H1 (cell line): ENCODE data around the gene DYRK1A. TPM values are rescaled to one million over a fixed set of nuclear protein-coding genes. Genes with fewer than 3 reads are reported as not detected.

Experiments
- CTCF ChIA-PET: fragments of 300-600 bp; sonication (Branson Sonifier 250); formaldehyde crosslinking; loops from one replicate; lab custom pipeline; 2021; ENCODE audit not compliant: partially characterized antibody; lab: Charles Lee
- POLR2A ChIA-PET: fragments of 300-600 bp; sonication (Branson Sonifier 250); formaldehyde crosslinking; loops from one replicate; lab custom pipeline; 2021; ENCODE audit warnings: inconsistent platforms; ENCODE audit not compliant: partially characterized antibody; lab: Charles Lee
- DNase-seq, 2 experiments: peaks; one replicate each; pipeline versions ENCODE4 v3.0.0 to v3.0.0-alpha.2; 2010 to 2022; ENCODE audit warnings: low spot score in 2 of 2, low read depth in 1 of 2, mixed read lengths in 1 of 2
- FAIRE-seq: peaks from 2 replicates; lab custom pipeline; 2011; peaks lifted over from hg19 to GRCh38; lab: Jason Lieb, UNC
- H2AFZ ChIP-seq: 2 replicates; pipeline ENCODE4 v1.8.1; 2012; ENCODE audit warnings: low read length, inconsistent platforms
- H2AK5ac ChIP-seq: 2 replicates; pipeline ENCODE4 v1.6.1; 2013; ENCODE audit warnings: low read depth, low read length
- H2BK120ac ChIP-seq: replicated peaks from 2 replicates; pipeline ENCODE3; 2013; ENCODE audit warnings: low read depth, low read length, inconsistent platforms
- H2BK12ac ChIP-seq: 2 replicates; pipeline ENCODE4 v1.6.1; 2013; ENCODE audit warnings: low read depth, low read length
- H2BK15ac ChIP-seq: 2 replicates; pipeline ENCODE4 v1.6.1; 2013; ENCODE audit warnings: low read length
- H2BK20ac ChIP-seq: 2 replicates; pipeline ENCODE4 v1.6.1; 2013; ENCODE audit warnings: low read length
- H2BK5ac ChIP-seq: 2 replicates; pipeline ENCODE4 v1.6.1; 2013; ENCODE audit warnings: low read depth, low read length
- H3K14ac ChIP-seq: 2 replicates; pipeline ENCODE4 v1.6.1; 2013; ENCODE audit warnings: inconsistent platforms; ENCODE audit not compliant: insufficient read length
- H3K18ac ChIP-seq: 2 replicates; pipeline ENCODE4 v1.6.1; 2013; ENCODE audit warnings: low read length; ENCODE audit errors: extremely low read depth
- H3K23ac ChIP-seq: 2 replicates; pipeline ENCODE4 v1.6.1; 2013; ENCODE audit warnings: inconsistent platforms; ENCODE audit not compliant: insufficient read length
- H3K23me2 ChIP-seq: 2 replicates; pipeline ENCODE4 v1.6.1; 2013; ENCODE audit warnings: low read depth, low read length
- H3K27ac ChIP-seq: 2 replicates; pipeline ENCODE4 v1.6.1; 2011; ENCODE audit warnings: low read depth, low read length, inconsistent platforms
- H3K27me3 ChIP-seq, 4 experiments: replicated peaks in 1 of 4; 1 replicate in 1 of 4; 2 replicates in 3 of 4; pipeline versions ENCODE4 v1.6.1 to v1.8.1; 2011 to 2013; ENCODE audit warnings: low read length in 3 of 4, mild to moderate bottlenecking in 3 of 4, inconsistent platforms in 2 of 4, mixed read lengths in 2 of 4, moderate library complexity in 1 of 4; ENCODE audit not compliant: control insufficient read depth in 3 of 4, insufficient read depth in 3 of 4; ENCODE audit errors: extremely low read depth in 1 of 4
- H3K36me3 ChIP-seq, 4 experiments: 2 replicates each; pipeline versions ENCODE4 v1.6.1 to v1.8.1; 2011 to 2013; ENCODE audit warnings: mild to moderate bottlenecking in 4 of 4, low read length in 3 of 4, moderate library complexity in 2 of 4, control low read depth in 1 of 4, inconsistent platforms in 1 of 4; ENCODE audit not compliant: insufficient read depth in 4 of 4, control insufficient read depth in 2 of 4
- H3K4ac ChIP-seq: replicated peaks from 2 replicates; pipeline ENCODE3; 2013; ENCODE audit warnings: low read length, low read depth, mixed read lengths, inconsistent platforms; ENCODE audit not compliant: insufficient read length
- H3K4me1 ChIP-seq, 4 experiments: replicated peaks in 1 of 4; 1 replicate in 1 of 4; 2 replicates in 3 of 4; pipeline versions ENCODE4 v1.6.1 to v1.8.1; 2011 to 2013; ENCODE audit warnings: low read length in 3 of 4, inconsistent platforms in 2 of 4, mixed read lengths in 1 of 4; ENCODE audit not compliant: insufficient read depth in 4 of 4, control insufficient read depth in 3 of 4
- H3K4me2 ChIP-seq, 2 experiments: 2 replicates each; pipeline versions ENCODE4 v1.6.1 to v1.8.1; 2011 to 2013; ENCODE audit warnings: low read depth in 2 of 2, low read length in 2 of 2, control low read depth in 1 of 2, inconsistent platforms in 1 of 2, mild to moderate bottlenecking in 1 of 2; ENCODE audit not compliant: insufficient read depth in 1 of 2
- H3K4me3 ChIP-seq, 4 experiments: fragments of 200-600, 300-600 bp in 1 of 4; sonication (generic), shearing (Covaris generic), sonication (Bioruptor Twin) in 1 of 4; 2 replicates each; pipeline versions ENCODE4 v1.5.1 to v1.8.1; 2011 to 2016; ENCODE audit warnings: low read length in 4 of 4, low read depth in 3 of 4, control low read depth in 2 of 4, inconsistent platforms in 2 of 4, mild to moderate bottlenecking in 2 of 4, mixed read lengths in 1 of 4, moderate library complexity in 1 of 4; ENCODE audit not compliant: insufficient read depth in 2 of 4; ENCODE audit errors: extremely low read depth in 1 of 4
- H3K56ac ChIP-seq: replicated peaks from 2 replicates; pipeline ENCODE3; 2013; ENCODE audit warnings: low read depth, mild to moderate bottlenecking, mixed read lengths, low read length, inconsistent platforms; ENCODE audit not compliant: insufficient read length
- H3K79me1 ChIP-seq: 2 replicates; pipeline ENCODE4 v1.6.1; 2013; ENCODE audit warnings: low read depth, low read length, control low read depth
- H3K79me2 ChIP-seq, 2 experiments: 2 replicates each; pipeline versions ENCODE4 v1.6.1 to v1.8.1; 2012 to 2013; ENCODE audit warnings: low read length in 2 of 2, mild to moderate bottlenecking in 2 of 2, inconsistent platforms in 1 of 2; ENCODE audit not compliant: insufficient read depth in 2 of 2, control insufficient read depth in 1 of 2
- H3K9ac ChIP-seq, 4 experiments: replicated peaks in 1 of 4; 1 replicate in 1 of 4; 2 replicates in 3 of 4; pipeline versions ENCODE4 v1.6.1 to v1.8.1; 2011 to 2013; ENCODE audit warnings: low read depth in 3 of 4, low read length in 3 of 4, control low read depth in 2 of 4, mild to moderate bottlenecking in 2 of 4, moderate library complexity in 2 of 4, inconsistent platforms in 1 of 4; ENCODE audit errors: extremely low read depth in 1 of 4
- H3K9me3 ChIP-seq, 2 experiments: 2 replicates each; pipeline versions ENCODE4 v1.6.1 to v1.8.1; 2012 to 2013; ENCODE audit warnings: mild to moderate bottlenecking in 2 of 2, moderate library complexity in 2 of 2, control low read depth in 1 of 2, inconsistent platforms in 1 of 2, low read depth in 1 of 2, low read length in 1 of 2, mixed read lengths in 1 of 2; ENCODE audit not compliant: insufficient read depth in 2 of 2
- H4K20me1 ChIP-seq, 2 experiments: replicated peaks in 1 of 2; 2 replicates each; pipeline versions ENCODE3 to v1.8.1; 2011 to 2013; ENCODE audit warnings: inconsistent platforms in 2 of 2, low read length in 2 of 2, mild to moderate bottlenecking in 1 of 2; ENCODE audit not compliant: insufficient read depth in 2 of 2, control insufficient read depth in 1 of 2
- H4K5ac ChIP-seq: 2 replicates; pipeline ENCODE4 v1.6.1; 2013; ENCODE audit warnings: low read length, low read depth, mixed read lengths, inconsistent platforms; ENCODE audit not compliant: insufficient read length
- H4K8ac ChIP-seq: 2 replicates; pipeline ENCODE4 v1.8.0; 2013; ENCODE audit warnings: mild to moderate bottlenecking, moderate library complexity, low read length, inconsistent platforms; ENCODE audit not compliant: insufficient read depth; ENCODE audit errors: extremely low read depth
- H4K91ac ChIP-seq: replicated peaks from 2 replicates; pipeline ENCODE3; 2013; ENCODE audit warnings: low read length, mixed read lengths, inconsistent platforms; ENCODE audit not compliant: insufficient read length
- CEBPB ChIP-seq: IDR thresholded peaks from 2 replicates; pipeline ENCODE4 v1.6.1; 2012; ENCODE audit warnings: low read depth, low read length
- CHD2 ChIP-seq: IDR thresholded peaks from 2 replicates; pipeline ENCODE4 v1.6.1; 2012; ENCODE audit warnings: low read length, improper control_type of control experiment
- CREB1 ChIP-seq: IDR thresholded peaks from 2 replicates; pipeline ENCODE4 v1.6.1; 2012; ENCODE audit warnings: inconsistent platforms
- CTBP2 ChIP-seq: IDR thresholded peaks from 2 replicates; pipeline ENCODE4 v1.7.0; 2011; ENCODE audit warnings: borderline replicate concordance, mild to moderate bottlenecking, moderate library complexity, mixed read lengths, low read length; ENCODE audit not compliant: insufficient read depth, insufficient read length
- KDM4A ChIP-seq: IDR thresholded peaks from one replicate; pipeline ENCODE4 v1.7.1; 2012; ENCODE audit warnings: low read depth, mild to moderate bottlenecking, moderate library complexity, low read length, inconsistent platforms; ENCODE audit not compliant: severe bottlenecking
- POLR2AphosphoS5 ChIP-seq: IDR thresholded peaks from 2 replicates; pipeline ENCODE4 v1.6.1; 2011; ENCODE audit warnings: low read depth, low read length
- RNF2 ChIP-seq: fragments of 200-900, 300-1000 bp; sonication (generic); IDR thresholded peaks from 2 replicates; pipeline ENCODE4 v1.7.1; 2016; ENCODE audit warnings: borderline replicate concordance, low read depth, mild to moderate bottlenecking, antibody characterized with exemption, low read length; ENCODE audit not compliant: poor library complexity, severe bottlenecking; ENCODE audit errors: missing control alignments
- SIN3A ChIP-seq, 2 experiments: IDR thresholded peaks in 1 of 2; conservative IDR thresholded peaks in 1 of 2; 2 replicates each; pipeline ENCODE4 v1.6.1; 2011 to 2012; ENCODE audit warnings: low read length in 2 of 2, improper control_type of control experiment in 1 of 2, low read depth in 1 of 2, mild to moderate bottlenecking in 1 of 2
- SIRT6 ChIP-seq: IDR thresholded peaks from one replicate; pipeline ENCODE4 v1.7.1; 2012; ENCODE audit warnings: low read length, inconsistent platforms
- WGBS, 2 experiments: shearing (Covaris generic) in 1 of 2; methylation state at CpG; one replicate each; pipeline versions ENCODE4 v1.1.6 to v1.1.7; 2013 to 2015; ENCODE audit warnings: low lambda C conversion rate in 2 of 2, mixed read lengths in 2 of 2, inconsistent platforms in 1 of 2, low coverage in 1 of 2, missing lambda C conversion rate in 1 of 2; ENCODE audit not compliant: insufficient replicate concordance in 2 of 2, insufficient coverage in 1 of 2, insufficient read length in 1 of 2; ENCODE audit errors: extremely low coverage in 1 of 2, missing lambda C conversion rate in 1 of 2; 5-methylcytosine and 5-hydroxymethylcytosine counted together
- polyA plus RNA-seq, 7 experiments: library from polyadenylated mRNA; depleted of rRNA in 3 of 7; stranded (reverse) in 5 of 7; unstranded in 2 of 7; fragments of >200 nt in 5 of 7; fragments of 200-250 nt in 2 of 7; gene quantifications; 1 replicate in 5 of 7; 2 replicates in 1 of 7; 4 replicates in 1 of 7; pipeline versions ENCODE4 v1.2.1 to v1.2.3, GENCODE V29; 2011 to 2013; ENCODE audit warnings: missing spikeins in 2 of 7, mixed read lengths in 2 of 7
- total RNA-seq: library from RNA; stranded (reverse); fragmentation: NEBNext Ultra II Directional; extraction: Animal tissue kit (Norgen Biotek cat#: 25700); gene quantifications from 2 replicates; pipeline ENCODE4 v1.2.1, GENCODE V29; 2021
- TF ChIP-seq, protein P1 (sequence below), 3 experiments: IDR thresholded peaks; 1 replicate in 2 of 3; 2 replicates in 1 of 3; pipeline versions ENCODE4 v1.5.1 to v1.6.1; 2011; ENCODE audit warnings: low read length in 3 of 3, mild to moderate bottlenecking in 3 of 3, inconsistent platforms in 2 of 3, low read depth in 1 of 3, moderate library complexity in 1 of 3; ENCODE audit not compliant: insufficient read depth in 1 of 3; ENCODE audit errors: control extremely low read depth in 1 of 3

The DYRK1A gene
- total and polyA plus RNA-seq, 2 of the 8 experiments (the other 6 are each of a cell fraction or from before 2014, with no cell fraction given): 61.1 to 62.2 TPM

DNA sequence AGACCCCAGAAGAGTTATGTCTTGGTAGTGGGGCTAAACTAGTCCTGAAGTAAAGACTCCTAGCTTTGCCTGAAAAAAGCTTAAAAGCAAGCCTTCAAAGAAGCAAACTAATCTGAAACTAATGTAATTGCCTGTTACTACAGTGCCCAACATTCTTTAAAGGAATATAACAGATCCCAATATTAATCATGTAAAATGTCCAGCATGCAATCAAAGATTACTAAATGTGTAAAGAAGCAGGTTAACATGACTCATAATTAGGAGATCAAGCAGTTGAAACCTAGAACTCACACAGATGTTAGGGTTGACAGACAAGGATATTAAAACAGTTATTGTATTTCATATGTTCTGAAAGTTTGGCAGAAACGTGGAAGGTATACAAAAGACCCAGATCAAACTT, 17.8 kb downstream of the DYRK1A start:
- CTCF ChIA-PET: interaction anchor here (2.8 to 4.9 kb wide), 2 partner anchors 10 to 13 kb away, joined by 8 to 16 read pairs; no protein-coding TSS in a partner anchor
- TF ChIP-seq CTBP2 (no peak), POLR2AphosphoS5 (no peak), CREB1 (no peak), KDM4A (no peak), CHD2 (no peak), CEBPB (no peak), SIRT6 (no peak), SIN3A (conservative IDR thresholded peaks at IDR 0.05 in 1 of 2, IDR thresholded peaks at IDR 0.05 in 1 of 2; ENCODE audit: low read depth in 1 of 2, low read length in 2 of 2) (no peak), RNF2 (no peak)
- TF ChIP-seq, protein P1, sequence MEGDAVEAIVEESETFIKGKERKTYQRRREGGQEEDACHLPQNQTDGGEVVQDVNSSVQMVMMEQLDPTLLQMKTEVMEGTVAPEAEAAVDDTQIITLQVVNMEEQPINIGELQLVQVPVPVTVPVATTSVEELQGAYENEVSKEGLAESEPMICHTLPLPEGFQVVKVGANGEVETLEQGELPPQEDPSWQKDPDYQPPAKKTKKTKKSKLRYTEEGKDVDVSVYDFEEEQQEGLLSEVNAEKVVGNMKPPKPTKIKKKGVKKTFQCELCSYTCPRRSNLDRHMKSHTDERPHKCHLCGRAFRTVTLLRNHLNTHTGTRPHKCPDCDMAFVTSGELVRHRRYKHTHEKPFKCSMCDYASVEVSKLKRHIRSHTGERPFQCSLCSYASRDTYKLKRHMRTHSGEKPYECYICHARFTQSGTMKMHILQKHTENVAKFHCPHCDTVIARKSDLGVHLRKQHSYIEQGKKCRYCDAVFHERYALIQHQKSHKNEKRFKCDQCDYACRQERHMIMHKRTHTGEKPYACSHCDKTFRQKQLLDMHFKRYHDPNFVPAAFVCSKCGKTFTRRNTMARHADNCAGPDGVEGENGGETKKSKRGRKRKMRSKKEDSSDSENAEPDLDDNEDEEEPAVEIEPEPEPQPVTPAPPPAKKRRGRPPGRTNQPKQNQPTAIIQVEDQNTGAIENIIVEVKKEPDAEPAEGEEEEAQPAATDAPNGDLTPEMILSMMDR (IDR thresholded peaks at IDR 0.05; ENCODE audit: control extremely low read depth in 1 of 3, insufficient read depth in 1 of 3, low read depth in 1 of 3, low read length in 3 of 3): no peak

More for the DNA sequence above, 17.8 kb downstream of the DYRK1A start:
- Histone ChIP-seq H4K8ac (no peak overlapping the region), H3K79me2 (peaks cover 68 to 99% of the 10 kb centered on the region in 2 experiments), H2BK120ac (no peak overlapping the region), H2AFZ (no peak overlapping the region), H3K18ac (no peak overlapping the region), H3K23me2 (no peaks in the 10 kb centered on the region), H4K5ac (no peak overlapping the region), H4K20me1 (peaks cover 40 to 50% of the 10 kb centered on the region in 2 experiments), H3K4me1 (peaks cover 2 to 16% (median 9%) of the 10 kb centered on the region in 4 experiments; a peak in 4 of 7 replicates), H2BK12ac (no peak overlapping the region), H2BK15ac (no peak overlapping the region), H3K9me3 (no peaks in the 10 kb centered on the region), H3K27ac (no peak overlapping the region), H4K91ac (no peak overlapping the region), H3K56ac (no peak overlapping the region), H3K14ac (no peak overlapping the region), H3K27me3 (peaks cover 0 to 2% (median 0%) of the 10 kb centered on the region in 4 experiments; a peak in 1 of 7 replicates), H3K9ac (no peak overlapping the region), H2BK20ac (no peak overlapping the region), H3K4me3 (no peak overlapping the region), H3K4me2 (no peak overlapping the region), H3K79me1 (peaks cover 5% of the 10 kb centered on the region), H3K23ac (no peak overlapping the region), H3K36me3 (no peaks in the 10 kb centered on the region), H3K4ac (no peak overlapping the region), H2AK5ac (no peak overlapping the region), H2BK5ac (no peak overlapping the region)
- FAIRE-seq (no peak), DNase-seq (no peak)
- WGBS, 2 experiments: 90% methylated on average over 1 of the region's 1 CpG; no CpG with 5 or more reads in 1 of the 2 experiments
- POLR2A ChIA-PET: interaction anchor here (3.7 kb wide), 1 partner anchor 12 kb away, joined by 7 read pairs; no protein-coding TSS in a partner anchor
